Astrocyte of the cerebellum (primary cell): ENCODE results near the gene STPG3.

Source experiments
- DNase-seq: peaks from one replicate; pipeline ENCODE4 v3.0.0-alpha.2; 2011; ENCODE audit warnings: low read depth
- H3K4me3 ChIP-seq: 2 replicates; pipeline ENCODE4 v1.5.1; 2011; ENCODE audit warnings: mild to moderate bottlenecking, low read depth, low read length, moderate library complexity
- in situ Hi-C: cut with HindIII; loops from 2 replicates; pipeline ENCODE4 v1.10.0; 2017; ENCODE audit warnings: low sequenced_read_pairs
- TF ChIP-seq, protein P1 (sequence below): IDR thresholded peaks from 2 replicates; pipeline ENCODE4 v1.5.1; 2012; ENCODE audit warnings: low read length, low read depth, moderate library complexity, mild to moderate bottlenecking; ENCODE audit errors: missing control alignments

Gene STPG3

GRCh38 chr9:137229903-137230704 is 21.0 kb upstream of the STPG3 start:
- in situ Hi-C loops: no loop called here
- no peak for DNase-seq
- TF ChIP-seq, protein P1, sequence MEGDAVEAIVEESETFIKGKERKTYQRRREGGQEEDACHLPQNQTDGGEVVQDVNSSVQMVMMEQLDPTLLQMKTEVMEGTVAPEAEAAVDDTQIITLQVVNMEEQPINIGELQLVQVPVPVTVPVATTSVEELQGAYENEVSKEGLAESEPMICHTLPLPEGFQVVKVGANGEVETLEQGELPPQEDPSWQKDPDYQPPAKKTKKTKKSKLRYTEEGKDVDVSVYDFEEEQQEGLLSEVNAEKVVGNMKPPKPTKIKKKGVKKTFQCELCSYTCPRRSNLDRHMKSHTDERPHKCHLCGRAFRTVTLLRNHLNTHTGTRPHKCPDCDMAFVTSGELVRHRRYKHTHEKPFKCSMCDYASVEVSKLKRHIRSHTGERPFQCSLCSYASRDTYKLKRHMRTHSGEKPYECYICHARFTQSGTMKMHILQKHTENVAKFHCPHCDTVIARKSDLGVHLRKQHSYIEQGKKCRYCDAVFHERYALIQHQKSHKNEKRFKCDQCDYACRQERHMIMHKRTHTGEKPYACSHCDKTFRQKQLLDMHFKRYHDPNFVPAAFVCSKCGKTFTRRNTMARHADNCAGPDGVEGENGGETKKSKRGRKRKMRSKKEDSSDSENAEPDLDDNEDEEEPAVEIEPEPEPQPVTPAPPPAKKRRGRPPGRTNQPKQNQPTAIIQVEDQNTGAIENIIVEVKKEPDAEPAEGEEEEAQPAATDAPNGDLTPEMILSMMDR: no peak
- no peak overlapping the region for H3K4me3 ChIP-seq

DNA sequence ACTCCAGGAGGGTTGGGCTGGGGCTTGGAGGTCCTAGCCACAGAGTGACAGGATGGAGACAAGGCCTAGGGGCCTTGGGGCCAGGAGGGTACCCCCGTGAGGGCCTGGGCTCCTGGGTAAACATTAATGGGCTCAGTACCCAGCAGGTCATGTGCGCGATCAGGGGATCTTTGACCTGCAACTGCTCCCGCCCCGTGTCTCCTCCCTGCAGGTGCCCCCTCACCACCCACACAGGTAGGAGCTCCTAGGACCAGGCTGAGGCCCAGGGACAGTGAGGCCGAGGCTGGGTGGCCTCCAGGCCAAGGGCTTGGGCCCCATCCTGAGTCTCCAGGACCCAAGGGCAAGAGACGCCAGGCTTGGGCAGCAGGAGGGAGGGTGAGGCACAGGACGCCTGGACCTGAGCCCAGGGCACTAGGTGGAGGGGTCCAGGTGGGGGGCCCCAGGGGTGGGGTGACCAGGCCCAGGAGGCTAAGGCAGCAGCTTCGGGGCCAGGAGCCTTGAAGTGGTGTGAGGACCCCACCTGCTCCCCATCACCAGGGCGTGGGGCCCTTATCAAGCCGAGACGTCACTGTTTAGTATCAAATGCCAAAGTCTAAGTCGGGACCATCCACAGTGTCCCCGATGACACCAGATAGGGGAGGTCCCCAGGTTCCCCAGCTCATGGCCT is 20.2 kb upstream of the STPG3 start, which contains the start of gene SLC34A3:
Gene SLC34A3, plus strand, starts transcription at position 197 of the 667 bp plus-strand sequence. CDS start 802 bp downstream, outside the sequence.
- in situ Hi-C loops: no loop called here

DNA sequence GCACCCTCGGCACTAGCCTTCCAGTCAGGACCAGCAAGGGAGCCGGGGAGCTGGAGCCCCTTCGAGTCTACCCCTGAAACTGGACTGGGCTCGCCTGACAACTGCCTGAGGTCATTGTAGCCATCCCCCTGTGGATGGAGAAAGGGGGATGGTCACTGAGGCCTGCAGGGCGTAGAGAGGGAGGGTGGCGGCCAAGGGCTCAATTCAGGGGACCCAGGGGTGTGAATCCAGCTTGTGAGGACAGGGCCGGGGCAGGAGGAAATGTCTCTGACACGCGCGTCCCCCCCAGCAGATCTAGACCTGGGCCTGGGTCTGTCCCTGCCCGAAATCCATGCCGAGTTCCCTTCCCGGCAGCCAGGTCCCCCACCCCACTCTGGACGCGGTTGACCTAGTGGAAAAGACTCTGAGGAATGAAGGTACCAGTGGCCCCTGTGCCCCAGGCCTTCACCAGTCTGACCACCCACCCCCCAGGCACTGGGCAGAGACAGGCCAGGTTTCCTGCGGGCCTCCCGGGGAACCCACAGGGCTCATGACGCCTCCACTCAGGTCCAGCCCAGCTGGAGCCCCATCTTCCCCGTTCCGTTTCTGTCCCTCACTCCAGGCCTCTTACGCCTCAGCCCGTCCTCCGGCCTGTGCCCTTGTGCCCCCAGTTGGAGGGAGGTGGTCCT is 19.6 kb upstream of the STPG3 start:
- TF ChIP-seq, protein P1: no peak
- DNase-seq: no peak
- H3K4me3 ChIP-seq: no peak overlapping the region
- in situ Hi-C loops: no loop called here

More for the DNA sequence above, 20.2 kb upstream of the STPG3 start, which contains the start of gene SLC34A3:
- no peak for DNase-seq
- H3K4me3 ChIP-seq: no peak within 1 kb of the TSS
- TF ChIP-seq, protein P1: no peak

GRCh38 chr9:137232101-137232500 is 19.0 kb upstream of the STPG3 start:
- TF ChIP-seq, protein P1: no peak
- no peak for DNase-seq
- no peak overlapping the region for H3K4me3 ChIP-seq
- in situ Hi-C loops: no loop called here

GRCh38 chr9:137232510-137232909 is 18.6 kb upstream of the STPG3 start:
- no peak for DNase-seq
- in situ Hi-C loops: no loop called here
- TF ChIP-seq, protein P1: no peak
- H3K4me3 ChIP-seq: no peak overlapping the region
